UCSD-AML1 (cell line): ENCODE measurements around the gene IREB2.
"Not testable (repeated sequence)": the region's sequence is repeated elsewhere in the genome, so short reads cannot be mapped to it uniquely, and the experiment has no call there.

Experiments used
- DNase-seq: peaks from one replicate; lab custom pipeline; 2025; ENCODE audit not compliant: unreplicated experiment; lab: John Stamatoyannopoulos, UW

Gene IREB2, protein sequence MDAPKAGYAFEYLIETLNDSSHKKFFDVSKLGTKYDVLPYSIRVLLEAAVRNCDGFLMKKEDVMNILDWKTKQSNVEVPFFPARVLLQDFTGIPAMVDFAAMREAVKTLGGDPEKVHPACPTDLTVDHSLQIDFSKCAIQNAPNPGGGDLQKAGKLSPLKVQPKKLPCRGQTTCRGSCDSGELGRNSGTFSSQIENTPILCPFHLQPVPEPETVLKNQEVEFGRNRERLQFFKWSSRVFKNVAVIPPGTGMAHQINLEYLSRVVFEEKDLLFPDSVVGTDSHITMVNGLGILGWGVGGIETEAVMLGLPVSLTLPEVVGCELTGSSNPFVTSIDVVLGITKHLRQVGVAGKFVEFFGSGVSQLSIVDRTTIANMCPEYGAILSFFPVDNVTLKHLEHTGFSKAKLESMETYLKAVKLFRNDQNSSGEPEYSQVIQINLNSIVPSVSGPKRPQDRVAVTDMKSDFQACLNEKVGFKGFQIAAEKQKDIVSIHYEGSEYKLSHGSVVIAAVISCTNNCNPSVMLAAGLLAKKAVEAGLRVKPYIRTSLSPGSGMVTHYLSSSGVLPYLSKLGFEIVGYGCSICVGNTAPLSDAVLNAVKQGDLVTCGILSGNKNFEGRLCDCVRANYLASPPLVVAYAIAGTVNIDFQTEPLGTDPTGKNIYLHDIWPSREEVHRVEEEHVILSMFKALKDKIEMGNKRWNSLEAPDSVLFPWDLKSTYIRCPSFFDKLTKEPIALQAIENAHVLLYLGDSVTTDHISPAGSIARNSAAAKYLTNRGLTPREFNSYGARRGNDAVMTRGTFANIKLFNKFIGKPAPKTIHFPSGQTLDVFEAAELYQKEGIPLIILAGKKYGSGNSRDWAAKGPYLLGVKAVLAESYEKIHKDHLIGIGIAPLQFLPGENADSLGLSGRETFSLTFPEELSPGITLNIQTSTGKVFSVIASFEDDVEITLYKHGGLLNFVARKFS

DNA sequence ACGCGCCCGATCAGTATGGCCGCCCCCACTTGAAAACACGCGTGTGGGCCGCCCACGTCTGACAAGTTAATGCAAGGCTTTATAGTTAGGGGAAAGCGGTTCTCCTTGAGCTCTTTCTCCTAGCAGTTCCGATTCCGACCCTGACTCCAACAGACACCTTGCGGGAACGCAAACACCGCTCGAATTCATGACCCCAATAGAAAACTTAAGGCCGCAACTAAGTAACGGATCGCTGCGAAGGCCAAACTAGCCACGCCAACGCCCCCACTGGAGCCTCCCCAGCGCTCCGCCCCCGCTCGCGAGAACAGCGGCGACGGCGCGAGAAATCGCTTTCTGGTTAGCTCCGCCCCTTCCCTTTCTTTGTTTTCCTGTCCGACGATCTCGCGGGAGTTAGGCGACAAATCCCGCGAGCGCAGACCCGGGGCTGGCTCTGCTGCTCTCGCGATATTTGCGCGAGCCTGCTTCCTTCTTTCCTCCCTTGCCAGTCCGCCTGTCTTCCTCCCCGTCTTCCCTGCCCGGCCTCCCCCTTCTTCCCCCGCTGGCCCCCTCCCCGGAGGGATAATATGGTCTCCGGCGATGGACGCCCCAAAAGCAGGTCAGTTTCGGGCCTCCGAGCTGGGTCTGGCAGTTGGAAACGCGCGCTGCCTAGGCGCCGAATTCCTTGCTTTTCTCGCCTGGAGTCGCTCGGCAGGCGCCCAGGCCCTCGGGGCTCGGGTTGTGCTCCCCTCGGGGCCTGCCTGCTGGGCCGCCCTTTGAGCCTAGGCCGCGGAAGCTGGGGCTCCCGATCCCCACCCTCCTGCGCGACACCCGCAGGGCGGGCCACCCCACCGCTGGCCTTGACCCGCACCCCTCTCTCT, at the start of gene IREB2:
Gene IREB2, plus strand, starts transcription at position 455 of the 857 bp plus-strand sequence. Its CDS starts 122 bp downstream, at position 577.
- peak; percentile 92 for DNase-seq

DNA sequence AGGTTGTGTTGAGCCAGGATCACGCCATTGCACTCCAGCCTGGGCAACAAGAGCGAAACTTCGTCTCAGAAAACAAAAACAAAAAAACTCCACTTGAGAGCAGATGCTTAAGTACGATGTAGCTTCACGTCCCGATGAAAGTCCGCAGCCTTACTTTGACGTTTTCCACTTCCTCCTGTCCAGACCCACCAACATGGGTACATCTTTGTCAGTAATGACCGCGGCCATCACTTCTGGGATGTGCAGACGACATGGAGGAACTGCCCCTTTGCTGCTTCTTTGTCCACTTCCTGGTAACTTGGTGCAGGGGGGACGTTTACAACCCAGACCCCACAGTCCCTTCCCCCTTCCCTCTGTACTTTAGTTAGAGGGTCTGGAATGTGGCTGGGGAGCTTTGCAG, 49.2 kb upstream of the IREB2 start:
- DNase-seq = no peak

- no peak for DNase-seq
Measured at GRCh38 chr15:78389322-78389721, 48.7 kb upstream of the IREB2 start.

DNA sequence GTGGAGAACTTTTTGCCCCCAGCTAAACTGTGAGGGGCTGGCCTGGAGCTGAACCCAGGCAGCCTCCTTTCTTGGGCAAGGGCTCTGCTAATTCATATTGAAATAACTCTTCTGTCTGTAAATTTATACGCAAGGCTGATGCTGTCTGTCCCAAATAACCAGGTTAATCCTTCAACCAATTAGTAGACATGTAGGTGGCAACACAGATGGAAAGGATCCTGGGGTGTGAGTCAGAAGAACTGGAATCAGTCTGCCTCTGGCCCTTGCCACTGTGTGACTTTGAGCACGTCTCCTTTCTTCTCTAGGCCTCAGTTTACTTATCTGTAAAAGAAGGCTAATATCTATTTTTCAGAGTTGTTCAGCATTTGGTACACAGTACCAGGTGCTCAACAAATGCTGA, 48.3 kb upstream of the IREB2 start:
- DNase-seq = no peak

DNA sequence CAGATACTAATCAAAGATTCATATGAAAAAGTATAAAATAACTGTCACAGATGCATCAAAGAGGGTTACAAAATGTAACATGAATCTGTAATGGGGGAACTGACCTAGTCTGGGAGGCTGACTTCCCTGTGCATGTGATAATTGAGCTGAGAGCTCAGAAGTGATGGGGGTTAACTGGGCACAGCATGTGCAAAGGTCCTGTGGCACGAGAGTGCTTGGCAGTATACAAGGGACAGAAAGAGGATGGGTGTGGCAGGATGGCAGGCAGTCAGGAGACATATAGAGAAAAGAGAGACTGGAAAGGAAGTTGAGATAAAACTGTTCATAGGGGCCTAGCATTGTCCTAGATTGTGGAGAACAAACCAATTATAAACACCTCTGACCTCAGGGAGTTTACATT, 47.8 kb upstream of the IREB2 start:
- DNase-seq = no peak

GRCh38 chr15:78390826-78391225, 47.2 kb upstream of the IREB2 start:
- DNase-seq = no peak

GRCh38 chr15:78391781-78392180, 46.2 kb upstream of the IREB2 start:
- DNase-seq = no peak

- DNase-seq = no peak
Measured at GRCh38 chr15:78392430-78392829, 45.6 kb upstream of the IREB2 start.

DNA sequence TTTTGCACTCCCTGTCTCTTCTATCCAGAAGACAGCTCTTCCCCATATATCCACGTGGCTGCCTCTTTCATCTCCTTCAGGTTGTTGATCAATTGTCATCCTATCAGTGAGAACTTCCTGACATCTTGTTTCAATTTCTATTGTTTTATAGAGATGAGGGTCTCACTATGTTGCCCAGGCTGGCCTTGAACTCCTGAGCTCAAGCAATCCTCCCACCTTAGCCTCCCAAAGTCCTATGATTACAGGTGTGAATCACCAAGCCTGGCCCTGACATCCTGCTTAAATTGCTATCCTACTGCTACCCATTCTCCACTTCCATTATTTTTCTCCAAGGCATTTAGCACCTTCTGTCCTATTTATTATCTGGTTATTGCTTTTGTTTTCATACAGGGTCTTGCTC, 44.9 kb upstream of the IREB2 start:
- DNase-seq = no peak

DNA sequence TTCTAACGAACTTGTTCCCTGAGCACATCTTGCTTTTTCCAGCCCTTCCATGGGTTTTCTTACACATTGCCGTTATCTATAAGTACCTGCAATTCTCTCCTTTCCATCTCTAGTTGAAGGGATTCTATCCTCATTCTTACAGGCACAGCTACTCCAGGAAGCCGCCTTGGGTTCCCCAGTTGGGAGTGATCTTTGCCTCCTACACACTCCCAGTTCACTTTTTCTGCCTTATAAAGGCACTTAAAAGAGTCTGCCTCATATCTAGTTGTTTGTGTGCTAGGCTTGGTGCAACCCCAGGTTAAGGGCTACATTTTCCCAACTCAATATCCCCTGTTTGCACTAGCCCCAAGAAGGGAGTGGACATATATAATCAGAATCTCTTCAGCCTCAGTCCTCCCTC, 44.0 kb upstream of the IREB2 start:
- no peak for DNase-seq

DNA sequence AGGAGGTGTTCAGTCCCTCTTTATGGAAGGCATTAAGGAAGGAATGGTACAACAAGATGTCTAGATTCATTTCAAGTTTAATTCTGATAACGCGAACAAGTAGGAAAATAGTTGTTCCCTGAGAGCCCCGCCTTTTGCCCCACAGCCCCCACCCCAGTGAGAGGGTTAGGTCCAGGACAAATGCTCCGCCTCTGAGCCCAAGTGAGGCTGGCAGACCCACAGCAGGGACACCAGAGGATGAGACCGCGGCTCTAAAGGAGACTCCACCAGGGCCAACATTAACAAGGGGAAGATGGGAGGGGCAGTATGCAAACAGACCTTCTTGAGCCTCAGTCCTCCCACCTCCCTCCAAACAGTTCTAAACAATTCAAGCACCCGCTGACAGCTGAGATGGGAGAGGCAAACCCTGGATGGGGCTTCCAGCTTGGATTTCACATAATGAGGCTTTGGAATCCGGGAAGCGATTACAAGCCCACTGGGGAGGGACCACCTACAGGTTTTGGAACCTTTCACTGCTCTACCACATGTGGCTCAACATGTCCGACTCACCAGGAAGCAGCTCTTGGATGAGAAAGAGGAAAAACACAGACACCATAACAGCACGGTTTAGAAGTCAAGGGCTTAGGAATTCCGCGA, 42.9 kb upstream of the IREB2 start:
- DNase-seq = no peak

GRCh38 chr15:78396186-78396814, 41.7 kb upstream of the IREB2 start:
- no peak for DNase-seq

DNA sequence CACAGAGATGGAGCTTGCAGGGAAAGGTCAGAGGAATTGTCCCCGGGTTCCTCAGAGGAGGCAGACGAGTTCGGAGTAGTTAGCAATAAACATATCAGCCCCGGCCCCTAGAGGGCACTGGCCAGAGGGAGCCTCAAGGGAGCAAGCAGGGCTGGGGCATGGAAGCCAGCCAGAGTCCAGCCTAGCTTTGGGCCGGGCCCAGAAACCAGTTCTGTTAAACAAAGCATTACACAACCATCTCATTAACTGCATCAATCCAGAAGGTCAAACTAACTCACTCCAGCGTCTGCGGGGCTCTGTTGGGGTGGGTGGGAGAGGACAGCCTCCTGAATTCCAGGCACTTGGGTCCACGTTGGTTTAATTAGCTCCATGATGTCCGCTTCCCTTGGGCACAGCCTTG, 41.0 kb upstream of the IREB2 start:
- no peak for DNase-seq

- no peak for DNase-seq
Measured at GRCh38 chr15:78397382-78397781, 40.6 kb upstream of the IREB2 start.

DNA sequence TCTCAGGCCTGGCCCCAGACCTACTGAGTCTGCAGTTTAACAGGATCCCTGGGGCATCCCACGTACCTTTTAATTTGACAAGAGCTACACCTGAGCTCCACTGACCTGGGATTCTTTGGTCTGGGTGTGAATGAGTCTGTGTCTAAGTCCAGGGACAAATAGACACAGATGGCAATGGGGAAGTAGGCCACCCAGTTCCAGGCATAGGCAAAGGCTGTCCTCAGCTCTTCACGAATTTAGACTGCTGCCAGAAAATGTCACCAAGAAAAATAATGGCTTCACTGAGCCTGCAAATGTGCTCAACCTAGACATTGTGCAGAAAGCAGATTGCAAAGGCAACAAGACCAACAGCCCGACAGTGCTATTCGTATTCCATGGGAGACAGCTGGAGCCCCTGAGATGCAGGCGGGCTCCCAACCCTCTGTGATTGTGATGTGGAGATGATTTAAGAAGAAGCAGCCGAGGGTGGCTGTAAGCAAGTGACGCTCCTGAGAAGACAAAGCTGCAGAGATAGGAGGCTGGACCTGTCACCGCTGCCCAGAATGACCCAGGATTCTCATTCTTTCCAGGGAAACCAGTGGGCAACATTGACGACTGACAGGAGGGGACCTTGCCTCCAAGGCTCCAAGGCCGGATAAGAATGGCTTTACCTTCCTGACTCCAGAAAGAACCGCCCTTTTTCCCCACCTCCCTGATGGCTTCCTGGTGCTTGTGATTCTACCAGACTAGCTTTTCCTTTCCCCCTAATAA, 39.8 kb upstream of the IREB2 start:
- no peak for DNase-seq

- DNase-seq = no peak
Measured at GRCh38 chr15:78399091-78399490, 38.9 kb upstream of the IREB2 start.

- DNase-seq = no peak
Measured at GRCh38 chr15:78402061-78402610, 35.9 kb upstream of the IREB2 start.

DNA sequence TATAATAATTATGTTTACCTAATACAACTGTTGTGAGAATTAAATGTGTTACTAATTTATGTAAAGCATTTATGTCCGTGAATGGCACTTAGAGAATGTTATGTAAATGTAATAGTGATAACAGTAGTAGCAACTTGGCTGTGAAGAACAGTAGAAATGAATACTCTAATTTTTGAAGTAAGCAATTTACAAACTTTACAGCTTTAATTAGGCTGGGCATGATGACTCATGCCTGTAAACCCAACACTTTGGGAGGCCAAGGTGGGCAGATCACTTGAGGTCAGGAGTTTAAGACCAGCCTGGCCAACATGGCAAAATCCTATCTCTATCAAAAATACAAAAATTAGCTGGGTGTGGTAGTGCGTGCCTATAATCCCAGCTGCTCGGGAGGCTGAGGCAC, 33.9 kb upstream of the IREB2 start:
- no peak for DNase-seq

- DNase-seq = not testable (repeated sequence)
Measured at GRCh38 chr15:78404796-78405195, 33.2 kb upstream of the IREB2 start.
